HEK293 (cell line): Measurements from ENCODE around the gene GALC.

Experiments used
- YY1 ChIP-seq: fragments of 450-650 bp; formaldehyde crosslinking; IDR thresholded peaks from 2 replicates; pipeline ENCODE4 v1.5.1; 2018; ENCODE audit warnings: missing biosample characterization, missing genetic modification characterization
- ZFP3 ChIP-seq: fragments of 450-650 bp; formaldehyde crosslinking; IDR thresholded peaks from 2 replicates; pipeline ENCODE4 v1.5.1; 2016; ENCODE audit warnings: low read depth, missing biosample characterization, missing genetic modification characterization
- ZNF670 ChIP-seq: fragments of 450-650 bp; formaldehyde crosslinking; IDR thresholded peaks from 2 replicates; pipeline ENCODE4 v1.5.1; 2016; ENCODE audit warnings: missing biosample characterization, missing genetic modification characterization, low read depth
- TF ChIP-seq, protein P1 (sequence below): fragments of 450-650 bp; formaldehyde crosslinking; IDR thresholded peaks from 2 replicates; pipeline ENCODE4 v1.5.1; 2016; ENCODE audit warnings: missing biosample characterization, missing genetic modification characterization
- TF ChIP-seq, protein P2 (sequence below): IDR thresholded peaks from 2 replicates; pipeline ENCODE4 v1.6.1; 2011; ENCODE audit warnings: mild to moderate bottlenecking, low read depth, low read length, borderline replicate concordance

DNA sequence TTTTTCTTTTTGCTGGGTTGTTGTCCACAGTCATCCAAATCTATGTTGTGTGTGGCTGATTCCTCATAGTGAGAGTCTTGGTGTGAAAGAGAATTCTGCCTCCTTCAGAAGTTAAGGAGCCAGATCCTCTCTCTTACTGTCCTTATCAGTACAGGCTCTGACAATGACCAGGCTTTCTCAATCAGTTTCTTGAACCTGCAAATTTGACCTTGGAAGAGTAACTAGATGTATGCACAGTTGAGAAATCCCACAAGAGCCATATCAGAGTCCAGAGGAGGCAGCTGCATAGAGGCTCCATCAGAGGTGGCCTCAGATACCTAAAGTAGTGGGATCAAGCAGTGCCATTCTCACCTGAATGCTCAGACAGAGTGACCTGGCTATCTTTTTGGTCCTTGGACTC, 5.5 kb upstream of the GALC start:
- TF ChIP-seq, protein P1, sequence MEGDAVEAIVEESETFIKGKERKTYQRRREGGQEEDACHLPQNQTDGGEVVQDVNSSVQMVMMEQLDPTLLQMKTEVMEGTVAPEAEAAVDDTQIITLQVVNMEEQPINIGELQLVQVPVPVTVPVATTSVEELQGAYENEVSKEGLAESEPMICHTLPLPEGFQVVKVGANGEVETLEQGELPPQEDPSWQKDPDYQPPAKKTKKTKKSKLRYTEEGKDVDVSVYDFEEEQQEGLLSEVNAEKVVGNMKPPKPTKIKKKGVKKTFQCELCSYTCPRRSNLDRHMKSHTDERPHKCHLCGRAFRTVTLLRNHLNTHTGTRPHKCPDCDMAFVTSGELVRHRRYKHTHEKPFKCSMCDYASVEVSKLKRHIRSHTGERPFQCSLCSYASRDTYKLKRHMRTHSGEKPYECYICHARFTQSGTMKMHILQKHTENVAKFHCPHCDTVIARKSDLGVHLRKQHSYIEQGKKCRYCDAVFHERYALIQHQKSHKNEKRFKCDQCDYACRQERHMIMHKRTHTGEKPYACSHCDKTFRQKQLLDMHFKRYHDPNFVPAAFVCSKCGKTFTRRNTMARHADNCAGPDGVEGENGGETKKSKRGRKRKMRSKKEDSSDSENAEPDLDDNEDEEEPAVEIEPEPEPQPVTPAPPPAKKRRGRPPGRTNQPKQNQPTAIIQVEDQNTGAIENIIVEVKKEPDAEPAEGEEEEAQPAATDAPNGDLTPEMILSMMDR (tag by site-specific recombination): no peak
- TF ChIP-seq, protein P2, sequence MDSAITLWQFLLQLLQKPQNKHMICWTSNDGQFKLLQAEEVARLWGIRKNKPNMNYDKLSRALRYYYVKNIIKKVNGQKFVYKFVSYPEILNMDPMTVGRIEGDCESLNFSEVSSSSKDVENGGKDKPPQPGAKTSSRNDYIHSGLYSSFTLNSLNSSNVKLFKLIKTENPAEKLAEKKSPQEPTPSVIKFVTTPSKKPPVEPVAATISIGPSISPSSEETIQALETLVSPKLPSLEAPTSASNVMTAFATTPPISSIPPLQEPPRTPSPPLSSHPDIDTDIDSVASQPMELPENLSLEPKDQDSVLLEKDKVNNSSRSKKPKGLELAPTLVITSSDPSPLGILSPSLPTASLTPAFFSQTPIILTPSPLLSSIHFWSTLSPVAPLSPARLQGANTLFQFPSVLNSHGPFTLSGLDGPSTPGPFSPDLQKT: no peak
- TF ChIP-seq YY1 (tag by site-specific recombination) (no peak), ZFP3 (tag by site-specific recombination) (no peak), ZNF670 (tag by site-specific recombination) (no peak)
